Ovary (tissue), 9 donors: Measurements from ENCODE around the gene EPC2. TPM values are rescaled to one million over a fixed set of nuclear protein-coding genes. Genes with fewer than 3 reads are reported as not detected.
"Not testable (repeated sequence)": the region's sequence is repeated elsewhere in the genome, so short reads cannot be mapped to it uniquely, and the experiment has no call there.

ENCODE experiments used
- DNase-seq, 5 donors: peaks; one replicate each; pipeline ENCODE4 v3.0.0-alpha.2; 2019 to 2020
- H3K27ac ChIP-seq, 2 donors: fragments of 200-600 bp; one replicate each; pipeline versions ENCODE4 v1.5.1 to v1.8.0; 2019 to 2022
- H3K27me3 ChIP-seq: fragments of 200-600 bp; one replicate; pipeline ENCODE4 v1.8.0; 2022
- H3K36me3 ChIP-seq: fragments of 200-600 bp; sonication (generic); one replicate; pipeline ENCODE4 v1.5.1; 2019
- H3K4me1 ChIP-seq: one replicate; pipeline ENCODE4 v1.8.1; 2013; ENCODE audit warnings: mild to moderate bottlenecking, moderate library complexity; ENCODE audit not compliant: insufficient read depth
- H3K4me3 ChIP-seq: fragments of 200-600 bp; sonication (generic); one replicate; pipeline ENCODE4 v1.5.1; 2017
- H3K9me3 ChIP-seq, 2 donors: fragments of 200-600 bp in 1 of 2; sonication (generic) in 1 of 2; one replicate each; pipeline versions ENCODE4 v1.5.1 to v1.8.1; 2013 to 2019; ENCODE audit warnings: mild to moderate bottlenecking in 1 of 2, moderate library complexity in 1 of 2
- CTCF ChIP-seq, 3 donors: fragments of 450-650 bp in 2 of 3; fragments of 200-600 bp in 1 of 3; IDR thresholded peaks; one replicate each; pipeline versions ENCODE4 v1.5.1 to v1.8.0; 2016 to 2022; ENCODE audit warnings: antibody characterized with exemption in 3 of 3, mild to moderate bottlenecking in 1 of 3
- EP300 ChIP-seq: sonication (generic); formaldehyde crosslinking; IDR thresholded peaks from one replicate; pipeline ENCODE4 v1.6.1; 2017; ENCODE audit warnings: antibody characterized with exemption
- POLR2A ChIP-seq: fragments of 450-650 bp; IDR thresholded peaks from one replicate; pipeline ENCODE4 v1.6.1; 2017; ENCODE audit warnings: antibody characterized with exemption, mild to moderate bottlenecking, moderate library complexity
- WGBS, 3 donors: extraction: QIAGEN DNeasy Blood & Tissue Kit in 1 of 3; methylation state at CpG; one replicate each; pipeline versions ENCODE4 v1.1.5 to v1.1.7; 2013 to 2017; 5-methylcytosine and 5-hydroxymethylcytosine counted together
- intact Hi-C, 4 donors: fragments of 100-400 bp; cut with DNase I; formaldehyde crosslinking; loops; one replicate each; pipeline versions ENCODE4 v1.11.0 to v1.15.1; 2022 to 2023
- polyA plus RNA-seq, 2 donors: library from polyadenylated mRNA; stranded (reverse); fragments of 200-250 nt in 1 of 2; fragments of 350-450 nt in 1 of 2; fragmentation: Illumina TruSeq in 1 of 2; extraction: RNeasy Lipid Tissue Mini Kit (QIAGEN cat#74804) in 1 of 2; gene quantifications; one replicate each; pipeline ENCODE4 v1.2.3, GENCODE V29; 2013 to 2014
- total RNA-seq, 7 donors: library from RNA; depleted of rRNA in 2 of 7; stranded (reverse); fragments of >200 nt in 2 of 7; fragmentation: NEBNext Ultra II Directional in 3 of 7; extraction: Animal tissue kit (Norgen Biotek cat#: 25700) in 3 of 7; gene quantifications; one replicate each; pipeline versions ENCODE4 v1.1.0 to v1.2.4, GENCODE V29; 2016 to 2023
- donor health status: DM: no; HTN: no; CAD: no; lungs with moderate emphysema.
- donor health status: DM: no; HTN: no; CAD: no.
- donor health status: Bipolar disorder and iron deficiency.
- donor health status: DM: yes; HTN: yes; CAD: no.
- donor health status: DM: no; HTN: no; CAD: no.
- donor health status: DM: yes; HTN: yes; CAD: no.

Gene EPC2
- total and polyA plus RNA-seq, 9 donors: 25.7 to 53.4 (median 35.2) TPM

GRCh38 chr2:148667113-148667836 is 22.7 kb downstream of the EPC2 start:
- peaks cover 5% of the 10 kb centered on the region for H3K4me1 ChIP-seq
- intact Hi-C loops: no loop called here
- H3K27me3 ChIP-seq: no peaks in the 10 kb centered on the region
- no peaks in the 10 kb centered on the region for H3K9me3 ChIP-seq
- no peak overlapping the region for H3K27ac ChIP-seq
- no peaks in the 10 kb centered on the region for H3K36me3 ChIP-seq
- TF ChIP-seq EP300 (no peak), POLR2A (no peak), CTCF (IDR thresholded peaks at IDR 0.05) (no peak)
- no peak overlapping the region for H3K4me3 ChIP-seq
- no peak for DNase-seq
- WGBS, 3 donors: 55 to 60% (median 57%) methylated on average over 4 of the region's 4 CpGs

- no peaks in the 10 kb centered on the region for H3K9me3 ChIP-seq
- intact Hi-C loops: no loop called here
- H3K27me3 ChIP-seq: no peaks in the 10 kb centered on the region
- H3K4me1 ChIP-seq: peaks cover 5% of the 10 kb centered on the region
- no peaks in the 10 kb centered on the region for H3K36me3 ChIP-seq
- H3K4me3 ChIP-seq: no peak overlapping the region
- 57 to 67% (median 60%) methylated on average over 1 of the region's 1 CpG for WGBS, 3 donors
- TF ChIP-seq EP300 (no peak), CTCF (IDR thresholded peaks at IDR 0.05) (no peak), POLR2A (no peak)
- H3K27ac ChIP-seq: no peak overlapping the region
- no peak for DNase-seq
These were observed 26.2 kb downstream of the EPC2 start for GRCh38 chr2:148670773-148671172.

GRCh38 chr2:148674063-148675020 is 29.8 kb downstream of the EPC2 start:
- 77 to 82% (median 80%) methylated on average over 2 of the region's 2 CpGs for WGBS, 3 donors
- TF ChIP-seq EP300: no peak
- TF ChIP-seq POLR2A: no peak
- TF ChIP-seq CTCF (IDR thresholded peaks at IDR 0.05): no peak
- Histone ChIP-seq H3K36me3 (no peaks in the 10 kb centered on the region), H3K4me1 (peaks cover 3% of the 10 kb centered on the region), H3K9me3 (no peaks in the 10 kb centered on the region), H3K27ac (no peak overlapping the region), H3K27me3 (no peaks in the 10 kb centered on the region), H3K4me3 (no peak overlapping the region)
- DNase-seq: no peak
- intact Hi-C loops: no loop called here

GRCh38 chr2:148675708-148676107 is 31.2 kb downstream of the EPC2 start:
- WGBS, 3 donors: 49 to 62% (median 52%) methylated on average over 4 of the region's 4 CpGs
- no peaks in the 10 kb centered on the region for H3K9me3 ChIP-seq
- TF ChIP-seq CTCF (IDR thresholded peaks at IDR 0.05) (no peak), EP300 (no peak)
- intact Hi-C loops: no loop called here
- no peak for DNase-seq
- no peaks in the 10 kb centered on the region for H3K4me1 ChIP-seq
- H3K36me3 ChIP-seq: no peaks in the 10 kb centered on the region
- H3K27me3 ChIP-seq: no peaks in the 10 kb centered on the region
- no peak overlapping the region for H3K27ac ChIP-seq
- no peak overlapping the region for H3K4me3 ChIP-seq

- 95 to 97% (median 96%) methylated on average over 23 to 31 of the region's 31 CpGs for WGBS, 3 donors
- intact Hi-C loops, H3K27ac ChIP-seq, H3K4me1 ChIP-seq, H3K4me3 ChIP-seq, DNase-seq, H3K9me3 ChIP-seq, H3K27me3 ChIP-seq, H3K36me3 ChIP-seq: not testable (repeated sequence)
These were observed 34.0 kb downstream of the EPC2 start for GRCh38 chr2:148678302-148679179.
